Liver (tissue), 9 donors: ENCODE results near the gene AATF. TPM values are rescaled to one million over a fixed set of nuclear protein-coding genes. Genes with fewer than 3 reads are reported as not detected.
A peak's percentile ranks its signal among the peaks of the same experiment; 100 is the strongest.

Experiments
- DNase-seq: peaks from one replicate; pipeline ENCODE4 v3.0.0-alpha.2; 2017; ENCODE audit warnings: low spot score
- H3K27ac ChIP-seq, 2 donors: one replicate each; pipeline ENCODE4 v1.7.0; 2013; ENCODE audit warnings: inconsistent platforms in 2 of 2, low read length in 2 of 2, control low read depth in 1 of 2, low read depth in 1 of 2, mild to moderate bottlenecking in 1 of 2
- H3K27me3 ChIP-seq, 4 donors: one replicate each; pipeline versions ENCODE4 v1.6.1 to v1.7.0; 2013; ENCODE audit warnings: low read length in 3 of 4, inconsistent platforms in 1 of 4, mild to moderate bottlenecking in 1 of 4, moderate library complexity in 1 of 4; ENCODE audit not compliant: control insufficient read depth in 4 of 4, insufficient read depth in 4 of 4
- H3K36me3 ChIP-seq, 4 donors: one replicate each; pipeline versions ENCODE4 v1.6.1 to v1.7.0; 2013; ENCODE audit warnings: low read length in 3 of 4, mild to moderate bottlenecking in 3 of 4, low read depth in 1 of 4, moderate library complexity in 1 of 4; ENCODE audit not compliant: control insufficient read depth in 4 of 4, insufficient read depth in 3 of 4
- H3K4me1 ChIP-seq, 4 donors: one replicate each; pipeline versions ENCODE4 v1.6.1 to v1.7.0; 2013; ENCODE audit warnings: low read length in 3 of 4, mild to moderate bottlenecking in 3 of 4, moderate library complexity in 1 of 4; ENCODE audit not compliant: control insufficient read depth in 4 of 4, insufficient read depth in 4 of 4
- H3K4me3 ChIP-seq, 3 donors: one replicate each; pipeline versions ENCODE4 v1.6.1 to v1.7.0; 2013; ENCODE audit warnings: low read length in 3 of 3, control low read depth in 1 of 3, low read depth in 1 of 3, mild to moderate bottlenecking in 1 of 3
- H3K9ac ChIP-seq, 2 donors: one replicate each; pipeline ENCODE4 v1.7.0; 2013; ENCODE audit warnings: low read length in 2 of 2, mild to moderate bottlenecking in 2 of 2, moderate library complexity in 2 of 2, control low read depth in 1 of 2, low read depth in 1 of 2
- H3K9me3 ChIP-seq, 4 donors: one replicate each; pipeline versions ENCODE4 v1.6.1 to v1.7.0; 2013; ENCODE audit warnings: low read length in 3 of 4; ENCODE audit not compliant: control insufficient read depth in 4 of 4
- ATF3 ChIP-seq: IDR thresholded peaks from 2 replicates; pipeline ENCODE4 v1.6.1; 2016; ENCODE audit warnings: antibody characterized with exemption
- CTCF ChIP-seq: fragments of 150-350 bp; IDR thresholded peaks from 2 replicates; pipeline ENCODE4 v1.5.1; 2017; ENCODE audit warnings: improper control_type of control experiment, low read depth, low read length; ENCODE audit not compliant: missing input control
- EGR1 ChIP-seq, 2 donors: IDR thresholded peaks; 2 replicates each; pipeline ENCODE4 v1.6.1; 2016 to 2018; ENCODE audit warnings: antibody characterized with exemption in 2 of 2, low read depth in 2 of 2
- FOXA1 ChIP-seq: IDR thresholded peaks from 2 replicates; pipeline ENCODE4 v1.6.1; 2016; ENCODE audit warnings: antibody characterized with exemption
- FOXA2 ChIP-seq: IDR thresholded peaks from 2 replicates; pipeline ENCODE4 v1.6.1; 2016; ENCODE audit warnings: antibody characterized with exemption
- HNF4A ChIP-seq, 2 donors: conservative IDR thresholded peaks; 2 replicates each; pipeline ENCODE4 v1.6.1; 2016; ENCODE audit warnings: antibody characterized with exemption in 2 of 2, mild to moderate bottlenecking in 2 of 2
- HNF4G ChIP-seq: IDR thresholded peaks from 2 replicates; pipeline ENCODE4 v1.6.1; 2016; ENCODE audit warnings: antibody characterized with exemption
- JUND ChIP-seq, 2 donors: IDR thresholded peaks; 2 replicates each; pipeline ENCODE4 v1.6.1; 2016; ENCODE audit warnings: antibody characterized with exemption in 2 of 2
- RAD21 ChIP-seq, 2 donors: IDR thresholded peaks; 2 replicates each; pipeline ENCODE4 v1.6.1; 2016; ENCODE audit warnings: antibody characterized with exemption in 2 of 2, mild to moderate bottlenecking in 2 of 2
- REST ChIP-seq: IDR thresholded peaks from 2 replicates; pipeline ENCODE4 v1.6.1; 2016; ENCODE audit warnings: antibody characterized with exemption, mild to moderate bottlenecking
- RXRA ChIP-seq, 2 donors: IDR thresholded peaks; 2 replicates each; pipeline ENCODE4 v1.6.1; 2017 to 2018; ENCODE audit warnings: antibody characterized with exemption in 2 of 2, mild to moderate bottlenecking in 1 of 2
- SP1 ChIP-seq: IDR thresholded peaks from 2 replicates; pipeline ENCODE4 v1.6.1; 2018; ENCODE audit warnings: antibody characterized with exemption, mild to moderate bottlenecking
- TAF1 ChIP-seq: conservative IDR thresholded peaks from 2 replicates; pipeline ENCODE4 v1.6.1; 2016; ENCODE audit warnings: antibody characterized with exemption, mild to moderate bottlenecking
- YY1 ChIP-seq: IDR thresholded peaks from 2 replicates; pipeline ENCODE4 v1.6.1; 2016; ENCODE audit warnings: antibody characterized with exemption, mild to moderate bottlenecking
- WGBS: extraction: QIAGEN DNeasy Blood & Tissue Kit; methylation state at CpG from one replicate; pipeline ENCODE4 v1.1.7; 2013; 5-methylcytosine and 5-hydroxymethylcytosine counted together
- polyA plus RNA-seq, 2 donors: library from polyadenylated mRNA; stranded (reverse) in 1 of 2; unstranded in 1 of 2; fragments of 200-250 nt in 1 of 2; fragments of >200 nt in 1 of 2; fragmentation: Nextera tagmentation in 1 of 2; extraction: Ambion mirVana in 1 of 2; gene quantifications; one replicate each; pipeline versions ENCODE4 v1.2.1 to v1.2.3, GENCODE V29; 2013 to 2015
- total RNA-seq, 2 donors: library from RNA; depleted of rRNA; stranded (reverse); fragments of >200 nt; gene quantifications; one replicate each; pipeline ENCODE4 v1.2.3, GENCODE V29; 2014
- TF ChIP-seq, protein P1 (sequence below): IDR thresholded peaks from 2 replicates; pipeline ENCODE4 v1.6.1; 2016; ENCODE audit warnings: antibody characterized with exemption
- donor health status: healthy.
- donor health status: healthy.
- donor health status: healthy.
- donor health status: healthy.
- donor health status: healthy.

AATF gene
- total and polyA plus RNA-seq, 4 donors, result 10.8 to 16.9 (median 13.4) TPM

DNA sequence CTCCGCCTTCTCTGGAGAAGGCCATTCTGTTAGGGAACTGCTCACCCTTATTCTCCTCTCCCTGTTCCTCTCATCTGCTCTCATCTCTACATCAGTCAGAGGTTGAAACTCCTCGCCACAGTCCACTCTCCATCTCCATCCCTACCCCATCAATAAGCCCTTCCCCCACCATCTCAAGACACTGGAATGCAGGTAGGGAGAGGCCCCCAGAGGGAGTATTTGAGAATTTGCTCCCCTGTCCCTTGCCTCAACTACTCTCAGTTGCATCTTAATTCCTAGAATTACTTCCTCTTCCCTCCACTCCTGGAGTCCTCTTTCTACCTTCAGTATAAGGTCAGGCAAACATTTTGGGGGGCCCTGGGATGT, 2.0 kb upstream of the AATF start:
- Histone ChIP-seq H3K4me3 (no peak overlapping the region), H3K9me3 (peaks cover 0 to 3% (median 0%) of the 10 kb centered on the region in 4 donors), H3K9ac (no peak overlapping the region), H3K36me3 (peaks cover 0 to 2% (median under 1%) of the 10 kb centered on the region in 4 donors), H3K4me1 (peaks cover 7 to 24% (median 12%) of the 10 kb centered on the region in 4 donors), H3K27me3 (peaks cover 0 to 25% (median 18%) of the 10 kb centered on the region in 4 donors), H3K27ac (no peak overlapping the region)
- DNase-seq, result no peak
- TF ChIP-seq HNF4G, result no peak
- TF ChIP-seq TAF1, result no peak
- no peak for TF ChIP-seq REST
- TF ChIP-seq SP1, result no peak
- no peak for TF ChIP-seq FOXA1
- no peak for TF ChIP-seq ATF3
- TF ChIP-seq YY1, result no peak
- TF ChIP-seq HNF4A (conservative IDR thresholded peaks at IDR 0.05), result no peak
- no peak for TF ChIP-seq CTCF
- TF ChIP-seq, protein P1, sequence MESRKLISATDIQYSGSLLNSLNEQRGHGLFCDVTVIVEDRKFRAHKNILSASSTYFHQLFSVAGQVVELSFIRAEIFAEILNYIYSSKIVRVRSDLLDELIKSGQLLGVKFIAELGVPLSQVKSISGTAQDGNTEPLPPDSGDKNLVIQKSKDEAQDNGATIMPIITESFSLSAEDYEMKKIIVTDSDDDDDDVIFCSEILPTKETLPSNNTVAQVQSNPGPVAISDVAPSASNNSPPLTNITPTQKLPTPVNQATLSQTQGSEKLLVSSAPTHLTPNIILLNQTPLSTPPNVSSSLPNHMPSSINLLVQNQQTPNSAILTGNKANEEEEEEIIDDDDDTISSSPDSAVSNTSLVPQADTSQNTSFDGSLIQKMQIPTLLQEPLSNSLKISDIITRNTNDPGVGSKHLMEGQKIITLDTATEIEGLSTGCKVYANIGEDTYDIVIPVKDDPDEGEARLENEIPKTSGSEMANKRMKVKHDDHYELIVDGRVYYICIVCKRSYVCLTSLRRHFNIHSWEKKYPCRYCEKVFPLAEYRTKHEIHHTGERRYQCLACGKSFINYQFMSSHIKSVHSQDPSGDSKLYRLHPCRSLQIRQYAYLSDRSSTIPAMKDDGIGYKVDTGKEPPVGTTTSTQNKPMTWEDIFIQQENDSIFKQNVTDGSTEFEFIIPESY, result no peak
- TF ChIP-seq RXRA (IDR thresholded peaks at IDR 0.05), result no peak
- TF ChIP-seq RAD21 (IDR thresholded peaks at IDR 0.05), result no peak
- TF ChIP-seq EGR1 (IDR thresholded peaks at IDR 0.05; ENCODE audit: low read depth in 2 of 2), result no peak
- TF ChIP-seq JUND (IDR thresholded peaks at IDR 0.05), result no peak
- WGBS, result 55% methylated on average over 2 of the region's 2 CpGs

DNA sequence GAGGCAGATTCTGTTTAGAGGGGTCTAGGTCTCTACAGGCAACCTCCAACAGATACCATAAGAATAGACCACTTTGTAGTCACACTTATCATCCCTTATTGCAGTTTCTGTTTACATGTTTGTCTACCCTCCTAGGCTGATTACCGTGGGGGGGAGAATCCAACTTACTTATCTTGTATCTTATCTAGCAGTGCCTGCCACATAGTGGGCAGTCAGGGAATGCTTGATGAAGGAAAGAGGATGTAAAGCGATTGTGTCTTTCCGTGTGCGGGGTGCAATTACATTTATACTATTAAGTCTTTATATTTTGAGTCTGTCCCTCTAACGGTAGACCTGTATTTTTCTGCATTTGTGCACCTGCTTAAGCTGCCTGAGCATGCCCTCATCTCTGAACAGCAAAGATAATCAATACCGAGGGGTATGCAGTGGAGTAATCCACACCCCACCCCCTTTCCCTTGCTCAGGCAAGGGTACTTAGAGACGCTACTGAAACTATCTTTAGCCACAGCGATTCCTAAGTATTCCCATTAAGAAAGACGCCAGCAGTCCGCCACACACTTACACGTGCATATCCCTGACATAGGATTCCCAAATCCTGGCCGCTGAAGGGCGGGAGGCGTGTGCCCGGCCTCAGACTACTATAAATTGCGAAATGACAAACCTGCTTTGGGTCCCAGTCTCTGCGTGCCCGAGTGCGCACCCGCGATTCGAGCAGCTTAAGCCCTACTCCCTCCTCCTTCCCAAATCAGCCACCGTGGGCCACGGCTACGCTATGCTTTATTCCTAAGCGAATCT, 635 bp upstream of the AATF start:
- peak overlapping the region in 1 of 2 donors; percentile 65 for H3K9ac ChIP-seq
- no peak for TF ChIP-seq TAF1
- no peak for TF ChIP-seq EGR1 (IDR thresholded peaks at IDR 0.05; ENCODE audit: low read depth in 2 of 2)
- no peak for TF ChIP-seq ATF3
- no peak for TF ChIP-seq HNF4G
- TF ChIP-seq FOXA1, result no peak
- TF ChIP-seq HNF4A (conservative IDR thresholded peaks at IDR 0.05), result peak in 1 of 2 donors; percentile 5
- no peak for TF ChIP-seq FOXA2
- TF ChIP-seq RXRA (IDR thresholded peaks at IDR 0.05), result peak in 1 of 2 donors; percentile 37
- TF ChIP-seq CTCF, result no peak
- no peak for TF ChIP-seq REST
- no peak for TF ChIP-seq JUND (IDR thresholded peaks at IDR 0.05)

More for the DNA sequence above, 635 bp upstream of the AATF start:
- 3% methylated on average over 26 of the region's 26 CpGs for WGBS
- Histone ChIP-seq H3K27ac (peak overlapping the region; percentile 62 to 84), H3K4me3 (peak overlapping the region; percentile 87 to 98 (median 91)), H3K9me3 (no peaks in the 10 kb centered on the region), H3K27me3 (peaks cover 0 to 19% (median 11%) of the 10 kb centered on the region in 4 donors), H3K4me1 (peaks cover 4 to 20% (median 11%) of the 10 kb centered on the region in 4 donors), H3K36me3 (peaks cover 2 to 11% (median 7%) of the 10 kb centered on the region in 4 donors)
- no peak for DNase-seq
